Spleen (tissue), 7 donors: ENCODE measurements around the gene TRAPPC2B.
A peak's percentile ranks its signal among the peaks of the same experiment; 100 is the strongest.

Experiments
- CTCF ChIP-seq, 11 experiments: fragments of 200-600 bp in 7 of 11; fragments of 450-650 bp in 4 of 11; sonication (generic) in 4 of 11; IDR thresholded peaks in 8 of 11; conservative IDR thresholded peaks in 3 of 11; 1 replicate in 7 of 11; 2 replicates in 4 of 11; pipeline versions ENCODE4 v1.4.0 to v1.8.0; 2016 to 2021; ENCODE audit warnings: antibody characterized with exemption in 11 of 11, inconsistent platforms in 4 of 11, mild to moderate bottlenecking in 1 of 11
- POLR2A ChIP-seq, 3 donors: fragments of 450-650 bp; IDR thresholded peaks; one replicate each; pipeline ENCODE4 v1.5.1; 2017; ENCODE audit warnings: antibody characterized with exemption in 3 of 3, mild to moderate bottlenecking in 1 of 3
- POLR2AphosphoS5 ChIP-seq, 3 donors: sonication (generic); formaldehyde crosslinking; IDR thresholded peaks; one replicate each; pipeline ENCODE4 v1.5.1; 2017; ENCODE audit warnings: antibody characterized with exemption in 3 of 3
- donor health status: DM: no; HTN: no; CAD: no; lungs with moderate emphysema.
- donor health status: DM: no; HTN: no; CAD: no.
- donor health status: DM: no; HTN: no; CAD: no.

GRCh38 chr19:57320180-57321084 is 42.9 kb upstream of the TRAPPC2B start, which contains the start of gene ZNF543:
- TF ChIP-seq CTCF (IDR thresholded peaks at IDR 0.05 in 8 of 11, conservative IDR thresholded peaks at IDR 0.05 in 3 of 11): peak in 2 of 11 experiments; percentile 11 to 14
- peak; percentile 94 to 95 (median 94) for TF ChIP-seq POLR2AphosphoS5 (IDR thresholded peaks at IDR 0.05)
- peak in 2 of 3 donors; percentile 2 to 7 for TF ChIP-seq POLR2A (IDR thresholded peaks at IDR 0.05)
